T-helper 17 cell (primary cell): ENCODE data around the gene DEPDC4. TPM values are rescaled to one million over a fixed set of nuclear protein-coding genes. Genes with fewer than 3 reads are reported as not detected.
"Not testable (repeated sequence)": the region's sequence is repeated elsewhere in the genome, so short reads cannot be mapped to it uniquely, and the experiment has no call there.

Experiments used
- ATAC-seq: fragments of 150-1000 bp; cut with Tn5 transposase; 2 replicates; pipeline ENCODE4 v1.10.0; 2021; ENCODE audit warnings: mild to moderate bottlenecking, moderate library complexity
- DNase-seq, 3 donors: peaks; one replicate each; pipeline versions ENCODE4 v3.0.0 to v3.0.0-alpha.2; 2020 to 2021
- H3K9me3 ChIP-seq: one replicate; pipeline ENCODE4 v1.7.0; 2013; ENCODE audit warnings: low read length, mild to moderate bottlenecking; ENCODE audit not compliant: control insufficient read depth, poor library complexity, severe bottlenecking
- H3K27ac Mint-ChIP-seq: one replicate; pipeline ENCODE4 v1.8.0; 2022; ENCODE audit warnings: mild to moderate bottlenecking, moderate library complexity, mixed read lengths
- H3K27me3 Mint-ChIP-seq: one replicate; pipeline ENCODE4 v1.8.0; 2022; ENCODE audit warnings: mixed read lengths
- H3K36me3 Mint-ChIP-seq: one replicate; pipeline ENCODE4 v1.8.0; 2022; ENCODE audit warnings: low read depth, mixed read lengths
- H3K4me1 Mint-ChIP-seq: one replicate; pipeline ENCODE4 v1.8.0; 2022; ENCODE audit warnings: mild to moderate bottlenecking, mixed read lengths
- H3K4me3 Mint-ChIP-seq: one replicate; pipeline ENCODE4 v1.8.0; 2022; ENCODE audit warnings: mild to moderate bottlenecking, moderate library complexity, mixed read lengths
- total RNA-seq, 4 donors: library from RNA in 2 of 4; stranded (reverse) in 2 of 4; gene quantifications; one replicate each; pipeline ENCODE4 v1.2.3 and lab custom pipeline; 2022 to 2026

DEPDC4 gene
- total RNA-seq, 2 donors from 2014 or later = not detected

DNA sequence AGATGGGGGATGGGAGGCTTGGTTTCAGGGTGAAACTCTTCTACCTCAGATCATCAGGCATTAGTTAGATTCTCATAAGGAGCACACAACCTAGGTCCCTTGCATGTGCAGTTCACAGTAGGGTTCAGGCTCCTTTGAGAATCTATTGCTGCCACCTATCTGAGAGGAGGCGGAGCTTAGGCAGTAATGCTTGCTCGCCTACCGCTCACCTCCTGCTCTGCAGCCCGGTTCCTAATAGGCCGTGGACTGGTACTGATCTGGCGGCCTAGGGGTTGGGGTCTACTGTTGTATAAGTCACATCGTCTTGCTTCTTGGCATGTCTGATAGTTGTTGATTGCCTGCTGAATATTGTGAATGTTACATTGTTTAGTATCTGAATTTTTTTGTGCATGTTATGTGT, 12.3 kb upstream of the DEPDC4 start:
- peaks cover 28% of the 10 kb centered on the region for H3K4me1 Mint-ChIP-seq
- H3K27me3 Mint-ChIP-seq = no peaks in the 10 kb centered on the region
- H3K4me3 Mint-ChIP-seq = no peak overlapping the region
- H3K36me3 Mint-ChIP-seq = no peaks in the 10 kb centered on the region
- DNase-seq = no peak
- no peak for ATAC-seq
- no peaks in the 10 kb centered on the region for H3K9me3 ChIP-seq
- H3K27ac Mint-ChIP-seq = peak overlapping the region; percentile 27

GRCh38 chr12:100274291-100274690, 7.4 kb upstream of the DEPDC4 start:
- H3K27me3 Mint-ChIP-seq = no peaks in the 10 kb centered on the region
- H3K9me3 ChIP-seq = no peaks in the 10 kb centered on the region
- H3K4me1 Mint-ChIP-seq = peaks cover 45% of the 10 kb centered on the region
- no peak for ATAC-seq
- no peak overlapping the region for H3K27ac Mint-ChIP-seq
- no peak for DNase-seq
- no peak overlapping the region for H3K4me3 Mint-ChIP-seq
- H3K36me3 Mint-ChIP-seq = peaks cover 8% of the 10 kb centered on the region

- no peak overlapping the region for H3K4me3 Mint-ChIP-seq
- peaks cover 46% of the 10 kb centered on the region for H3K4me1 Mint-ChIP-seq
- H3K27me3 Mint-ChIP-seq = no peaks in the 10 kb centered on the region
- peaks cover 8% of the 10 kb centered on the region for H3K36me3 Mint-ChIP-seq
- no peak for ATAC-seq
- no peak overlapping the region for H3K27ac Mint-ChIP-seq
- H3K9me3 ChIP-seq = no peaks in the 10 kb centered on the region
- no peak for DNase-seq
These were observed 6.9 kb upstream of the DEPDC4 start for GRCh38 chr12:100273782-100274181.

- no peaks in the 10 kb centered on the region for H3K9me3 ChIP-seq
- no peak for DNase-seq
- peak overlapping the region; percentile 99 for H3K4me3 Mint-ChIP-seq
- peaks cover 11% of the 10 kb centered on the region for H3K36me3 Mint-ChIP-seq
- peak overlapping the region; percentile 96 for H3K27ac Mint-ChIP-seq
- ATAC-seq = no peak
- no peaks in the 10 kb centered on the region for H3K27me3 Mint-ChIP-seq
- peaks cover 38% of the 10 kb centered on the region for H3K4me1 Mint-ChIP-seq
These were observed 2.1 kb upstream of the DEPDC4 start for GRCh38 chr12:100268835-100269564.

- H3K27ac Mint-ChIP-seq = peak overlapping the region; percentile 96
- peaks cover 28% of the 10 kb centered on the region for H3K4me1 Mint-ChIP-seq
- H3K36me3 Mint-ChIP-seq = peaks cover 3% of the 10 kb centered on the region
- DNase-seq (no peak), ATAC-seq (no peak)
- no peaks in the 10 kb centered on the region for H3K27me3 Mint-ChIP-seq
- no peaks in the 10 kb centered on the region for H3K9me3 ChIP-seq
- H3K4me3 Mint-ChIP-seq = peak overlapping the region; percentile 99
These were observed 863 bp upstream of the DEPDC4 start for GRCh38 chr12:100267603-100268281.

DNA sequence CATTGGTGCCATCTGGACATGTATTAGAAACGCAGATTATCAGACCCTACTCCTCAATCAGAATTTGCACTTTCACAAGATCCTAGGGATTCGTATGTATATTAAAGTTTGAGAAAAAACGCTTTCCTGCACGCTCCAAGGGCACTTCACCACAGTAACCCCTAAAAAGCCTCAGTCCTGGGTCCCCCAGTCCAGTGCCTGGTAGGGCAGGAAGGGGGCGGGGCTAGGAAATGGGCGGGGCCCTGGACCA, 369 bp downstream of the DEPDC4 start:
- Mint-ChIP-seq H3K4me3 (peak overlapping the region; percentile 99), H3K27me3 (no peaks in the 10 kb centered on the region), H3K4me1 (peaks cover 24% of the 10 kb centered on the region), H3K27ac (peak overlapping the region; percentile 96), H3K36me3 (peaks cover 3% of the 10 kb centered on the region)
- peak in 2 of 3 donors; percentile 88 to 91 for DNase-seq
- no peaks in the 10 kb centered on the region for H3K9me3 ChIP-seq
- ATAC-seq = peak; percentile 79

GRCh38 chr12:100265732-100266584, 921 bp downstream of the DEPDC4 start:
- H3K36me3 Mint-ChIP-seq = peaks cover 6% of the 10 kb centered on the region
- H3K27ac Mint-ChIP-seq = peak overlapping the region; percentile 96
- H3K9me3 ChIP-seq = no peaks in the 10 kb centered on the region
- no peak for ATAC-seq
- no peaks in the 10 kb centered on the region for H3K27me3 Mint-ChIP-seq
- DNase-seq = no peak
- H3K4me3 Mint-ChIP-seq = peak overlapping the region; percentile 99
- H3K4me1 Mint-ChIP-seq = peaks cover 21% of the 10 kb centered on the region

DNA sequence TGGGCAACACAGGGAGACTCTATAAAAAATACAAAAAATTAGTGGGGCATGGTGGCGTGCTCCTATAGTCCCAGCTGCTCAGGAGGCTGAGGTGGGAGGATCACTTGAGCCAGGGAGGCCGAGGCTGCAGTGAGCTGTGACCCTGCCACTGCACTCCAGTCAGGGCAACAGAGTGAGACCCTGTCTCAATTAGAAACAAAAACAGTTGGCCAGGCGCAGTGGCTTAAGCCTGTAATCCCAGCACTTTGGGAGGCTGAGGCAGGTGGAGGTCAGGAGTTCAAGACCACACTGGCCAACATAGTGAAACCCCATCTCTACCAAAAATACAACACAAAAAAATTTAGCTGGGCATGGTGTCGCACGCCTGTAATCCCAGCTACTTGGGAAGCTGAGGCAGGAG, 1.8 kb downstream of the DEPDC4 start:
- H3K27me3 Mint-ChIP-seq, H3K27ac Mint-ChIP-seq, H3K9me3 ChIP-seq, DNase-seq, H3K36me3 Mint-ChIP-seq, H3K4me3 Mint-ChIP-seq, ATAC-seq: not testable (repeated sequence)
- peaks cover 18% of the 10 kb centered on the region for H3K4me1 Mint-ChIP-seq

GRCh38 chr12:100263131-100263530, 3.7 kb downstream of the DEPDC4 start:
- DNase-seq (no peak), ATAC-seq (no peak)
- no peaks in the 10 kb centered on the region for H3K9me3 ChIP-seq
- peaks cover 7% of the 10 kb centered on the region for H3K36me3 Mint-ChIP-seq
- H3K27me3 Mint-ChIP-seq = no peaks in the 10 kb centered on the region
- no peak overlapping the region for H3K4me3 Mint-ChIP-seq
- H3K27ac Mint-ChIP-seq = no peak overlapping the region
- peaks cover 4% of the 10 kb centered on the region for H3K4me1 Mint-ChIP-seq

DNA sequence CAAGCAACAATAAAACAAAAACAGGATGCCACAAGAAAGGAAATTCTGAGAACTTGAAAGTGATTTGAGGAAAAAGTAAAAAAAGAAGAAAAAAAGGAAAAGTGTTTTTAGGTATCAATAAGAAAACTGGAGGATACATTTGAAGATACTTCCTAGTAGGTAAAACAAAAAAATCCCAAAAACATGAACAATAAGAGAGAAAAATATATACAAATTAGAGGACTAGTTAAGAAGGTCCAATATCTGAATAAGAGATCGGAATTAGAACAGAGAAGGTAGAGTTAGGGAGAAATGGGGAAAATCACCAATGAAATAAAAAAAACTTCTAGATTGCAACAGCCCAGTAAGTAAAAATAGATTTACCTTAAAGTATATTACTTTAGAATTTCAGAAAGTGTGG, 8.8 kb downstream of the DEPDC4 start:
- H3K27ac Mint-ChIP-seq = no peak overlapping the region
- no peak overlapping the region for H3K4me3 Mint-ChIP-seq

DNA sequence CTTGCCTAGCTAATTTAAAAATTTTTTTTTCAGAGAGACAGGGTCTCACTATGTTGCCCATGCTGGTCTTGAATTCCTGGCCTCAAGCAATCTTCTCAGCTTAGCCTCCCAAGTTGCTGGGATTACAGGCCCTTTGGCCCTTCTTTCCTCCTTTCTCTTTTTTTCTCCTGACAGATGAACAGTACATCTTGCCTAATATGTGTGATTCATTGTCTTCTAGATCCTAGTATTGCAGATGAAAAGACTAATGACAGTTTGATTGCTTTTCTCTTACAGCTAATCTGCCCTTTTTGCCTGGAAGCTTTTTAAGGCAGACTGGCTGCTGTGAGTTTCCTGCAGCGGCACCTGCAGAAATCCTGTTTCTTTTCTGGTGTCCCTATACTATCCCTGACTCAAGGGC, 12.0 kb downstream of the DEPDC4 start:
- no peak for DNase-seq
- H3K9me3 ChIP-seq = no peaks in the 10 kb centered on the region
- peak overlapping the region; percentile 37 for H3K27ac Mint-ChIP-seq
- H3K27me3 Mint-ChIP-seq = no peaks in the 10 kb centered on the region
- peaks cover 4% of the 10 kb centered on the region for H3K36me3 Mint-ChIP-seq
- no peak for ATAC-seq
- H3K4me3 Mint-ChIP-seq = no peak overlapping the region
- peaks cover 2% of the 10 kb centered on the region for H3K4me1 Mint-ChIP-seq

More for the DNA sequence above, 8.8 kb downstream of the DEPDC4 start:
- peaks cover 2% of the 10 kb centered on the region for H3K4me1 Mint-ChIP-seq
- H3K27me3 Mint-ChIP-seq = no peaks in the 10 kb centered on the region
- H3K36me3 Mint-ChIP-seq = peaks cover 4% of the 10 kb centered on the region
- H3K9me3 ChIP-seq = no peaks in the 10 kb centered on the region
- DNase-seq = no peak
- ATAC-seq = no peak

DNA sequence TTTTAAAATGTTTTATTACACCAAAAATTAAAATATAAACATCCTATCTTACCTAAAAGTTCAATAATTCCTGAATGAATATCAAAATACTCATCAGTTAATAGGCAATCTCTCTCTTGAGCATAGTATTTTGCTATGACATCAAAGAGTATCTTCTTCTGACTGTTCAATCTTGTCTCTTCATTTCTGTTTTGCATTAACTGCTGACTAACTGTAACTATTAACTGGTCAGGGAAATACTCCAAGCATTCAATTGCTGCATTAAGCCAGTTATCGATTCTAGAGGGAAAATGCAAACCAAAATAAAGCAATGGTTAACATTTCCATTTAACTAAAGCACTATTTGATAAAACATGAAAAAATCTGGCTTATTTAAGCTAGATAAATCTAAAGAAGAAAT, 13.4 kb downstream of the DEPDC4 start:
- no peak overlapping the region for H3K4me3 Mint-ChIP-seq
- H3K9me3 ChIP-seq = no peaks in the 10 kb centered on the region
- H3K27ac Mint-ChIP-seq = no peak overlapping the region
- H3K27me3 Mint-ChIP-seq = no peaks in the 10 kb centered on the region
- ATAC-seq = no peak
- H3K36me3 Mint-ChIP-seq = peaks cover 2% of the 10 kb centered on the region
- H3K4me1 Mint-ChIP-seq = peaks cover 2% of the 10 kb centered on the region
- no peak for DNase-seq

DNA sequence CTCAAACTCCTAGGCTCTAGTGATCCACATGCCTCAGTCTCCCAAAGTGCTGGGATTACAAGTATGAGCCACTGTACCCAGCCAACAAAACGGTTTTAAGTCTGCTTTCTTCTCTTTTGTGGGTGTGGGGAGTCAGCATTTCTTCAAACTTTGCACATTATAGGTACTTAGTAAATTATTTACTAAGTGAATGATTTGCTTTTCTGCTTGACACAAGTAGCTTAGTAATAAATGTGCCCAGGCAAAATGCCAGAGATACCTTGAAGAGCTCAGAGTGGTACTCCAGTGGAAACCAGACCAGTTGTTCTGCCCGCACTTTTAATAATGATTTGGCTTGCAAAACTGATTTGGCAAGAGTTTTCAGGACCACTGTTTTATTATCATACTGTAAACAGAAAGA, 15.0 kb downstream of the DEPDC4 start:
- no peaks in the 10 kb centered on the region for H3K27me3 Mint-ChIP-seq
- no peak overlapping the region for H3K27ac Mint-ChIP-seq
- H3K36me3 Mint-ChIP-seq = peaks cover 2% of the 10 kb centered on the region
- DNase-seq (no peak), ATAC-seq (no peak)
- no peaks in the 10 kb centered on the region for H3K9me3 ChIP-seq
- H3K4me3 Mint-ChIP-seq = no peak overlapping the region
- no peaks in the 10 kb centered on the region for H3K4me1 Mint-ChIP-seq
